IgD-negative memory B cell (primary cell): Measurements from ENCODE around the gene PKNOX2. TPM values are rescaled to one million over a fixed set of nuclear protein-coding genes. Genes with fewer than 3 reads are reported as not detected.

Experiments used
- H3K27ac Mint-ChIP-seq, 3 donors: one replicate each; pipeline ENCODE4 v1.8.0; 2020 to 2022; ENCODE audit warnings: mild to moderate bottlenecking in 3 of 3, mixed read lengths in 3 of 3, moderate library complexity in 1 of 3
- H3K27me3 Mint-ChIP-seq: one replicate; pipeline ENCODE4 v1.8.0; 2021; ENCODE audit warnings: mixed read lengths
- H3K36me3 Mint-ChIP-seq: one replicate; pipeline ENCODE4 v1.8.0; 2020; ENCODE audit warnings: mild to moderate bottlenecking, mixed read lengths
- H3K4me1 Mint-ChIP-seq, 3 donors: one replicate each; pipeline ENCODE4 v1.8.0; 2020 to 2022; ENCODE audit warnings: mixed read lengths in 3 of 3, mild to moderate bottlenecking in 1 of 3
- H3K4me3 Mint-ChIP-seq, 4 donors: one replicate each; pipeline ENCODE4 v1.8.0; 2020 to 2022; ENCODE audit warnings: mild to moderate bottlenecking in 4 of 4, mixed read lengths in 4 of 4, moderate library complexity in 3 of 4
- H3K9me3 Mint-ChIP-seq, 3 donors: one replicate each; pipeline ENCODE4 v1.8.0; 2020 to 2021; ENCODE audit warnings: mixed read lengths in 3 of 3, mild to moderate bottlenecking in 1 of 3
- polyA plus RNA-seq: library from polyadenylated mRNA; unstranded; fragments of 300-500 nt; fragmentation: Illumina TruSeq; gene quantifications from one replicate; pipeline ENCODE4 v1.2.3, GENCODE V29; 2021

Gene PKNOX2
- polyA plus RNA-seq, 1 donor from 2014 or later = not detected

- peaks cover 42% of the 10 kb centered on the region for H3K27me3 Mint-ChIP-seq
- H3K36me3 Mint-ChIP-seq = no peaks in the 10 kb centered on the region
- no peak overlapping the region for H3K27ac Mint-ChIP-seq
- H3K4me3 Mint-ChIP-seq = no peak overlapping the region
- H3K4me1 Mint-ChIP-seq = peaks cover 0 to 2% (median 0%) of the 10 kb centered on the region in 3 donors
- H3K9me3 Mint-ChIP-seq = peaks cover 0 to 3% (median 0%) of the 10 kb centered on the region in 3 donors
Observed at GRCh38 chr11:125174686-125175085, 10.1 kb downstream of the PKNOX2 start.

GRCh38 chr11:125175166-125175565, 10.6 kb downstream of the PKNOX2 start:
- Mint-ChIP-seq H3K4me1 (peaks cover 0 to 2% (median 0%) of the 10 kb centered on the region in 3 donors), H3K36me3 (no peaks in the 10 kb centered on the region), H3K27me3 (peaks cover 39% of the 10 kb centered on the region), H3K9me3 (peaks cover 0 to 4% (median 0%) of the 10 kb centered on the region in 3 donors), H3K4me3 (no peak overlapping the region), H3K27ac (no peak overlapping the region)

- H3K27ac Mint-ChIP-seq = no peak overlapping the region
- H3K36me3 Mint-ChIP-seq = no peaks in the 10 kb centered on the region
- peaks cover 0 to 2% (median 0%) of the 10 kb centered on the region in 3 donors for H3K4me1 Mint-ChIP-seq
- no peak overlapping the region for H3K4me3 Mint-ChIP-seq
- peaks cover 0 to 5% (median 0%) of the 10 kb centered on the region in 3 donors for H3K9me3 Mint-ChIP-seq
- H3K27me3 Mint-ChIP-seq = peaks cover 36% of the 10 kb centered on the region
Observed at GRCh38 chr11:125175896-125176575, 11.5 kb downstream of the PKNOX2 start.

GRCh38 chr11:125176866-125177265, 12.3 kb downstream of the PKNOX2 start:
- no peak overlapping the region for H3K27ac Mint-ChIP-seq
- no peak overlapping the region for H3K4me3 Mint-ChIP-seq
- no peaks in the 10 kb centered on the region for H3K36me3 Mint-ChIP-seq
- peaks cover 0 to 2% (median 0%) of the 10 kb centered on the region in 3 donors for H3K4me1 Mint-ChIP-seq
- H3K9me3 Mint-ChIP-seq = peaks cover 0 to 5% (median 0%) of the 10 kb centered on the region in 3 donors
- peaks cover 31% of the 10 kb centered on the region for H3K27me3 Mint-ChIP-seq

- Mint-ChIP-seq H3K4me3 (no peak overlapping the region), H3K36me3 (no peaks in the 10 kb centered on the region), H3K4me1 (peaks cover 0 to 2% (median 0%) of the 10 kb centered on the region in 3 donors), H3K27me3 (peaks cover 33% of the 10 kb centered on the region), H3K9me3 (peaks cover 0 to 5% (median 0%) of the 10 kb centered on the region in 3 donors), H3K27ac (no peak overlapping the region)
Observed at GRCh38 chr11:125177543-125177942, 13.0 kb downstream of the PKNOX2 start.

GRCh38 chr11:125179346-125179745, 14.8 kb downstream of the PKNOX2 start:
- Mint-ChIP-seq H3K4me1 (peaks cover 0 to 2% (median 0%) of the 10 kb centered on the region in 3 donors), H3K27ac (no peak overlapping the region), H3K36me3 (no peaks in the 10 kb centered on the region), H3K4me3 (no peak overlapping the region), H3K9me3 (peaks cover 0 to 5% (median 0%) of the 10 kb centered on the region in 3 donors), H3K27me3 (peaks cover 28% of the 10 kb centered on the region)

GRCh38 chr11:125179895-125180294, 15.3 kb downstream of the PKNOX2 start:
- H3K9me3 Mint-ChIP-seq = peaks cover 0 to 5% (median 0%) of the 10 kb centered on the region in 3 donors
- no peak overlapping the region for H3K4me3 Mint-ChIP-seq

GRCh38 chr11:125180413-125181305, 16.1 kb downstream of the PKNOX2 start:
- Mint-ChIP-seq H3K9me3 (peaks cover 0 to 5% (median 0%) of the 10 kb centered on the region in 3 donors), H3K36me3 (no peaks in the 10 kb centered on the region), H3K27ac (no peak overlapping the region), H3K4me3 (no peak overlapping the region), H3K27me3 (peaks cover 23% of the 10 kb centered on the region), H3K4me1 (peaks cover 0 to 2% (median 0%) of the 10 kb centered on the region in 3 donors)

More at GRCh38 chr11:125179895-125180294, 15.3 kb downstream of the PKNOX2 start:
- H3K27me3 Mint-ChIP-seq = peaks cover 26% of the 10 kb centered on the region
- no peak overlapping the region for H3K27ac Mint-ChIP-seq
- H3K36me3 Mint-ChIP-seq = no peaks in the 10 kb centered on the region
- H3K4me1 Mint-ChIP-seq = peaks cover 0 to 2% (median 0%) of the 10 kb centered on the region in 3 donors

GRCh38 chr11:125182573-125182972, 18.0 kb downstream of the PKNOX2 start:
- Mint-ChIP-seq H3K27me3 (peaks cover 18% of the 10 kb centered on the region), H3K36me3 (peaks cover 3% of the 10 kb centered on the region), H3K9me3 (peaks cover 0 to 6% (median 3%) of the 10 kb centered on the region in 3 donors), H3K4me3 (no peak overlapping the region), H3K27ac (no peak overlapping the region), H3K4me1 (no peaks in the 10 kb centered on the region)

- Mint-ChIP-seq H3K36me3 (peaks cover 3% of the 10 kb centered on the region), H3K27ac (no peak overlapping the region), H3K4me1 (no peaks in the 10 kb centered on the region), H3K27me3 (peaks cover 28% of the 10 kb centered on the region), H3K9me3 (peaks cover 0 to 5% (median 3%) of the 10 kb centered on the region in 3 donors), H3K4me3 (no peak overlapping the region)
Observed at GRCh38 chr11:125183641-125184040, 19.1 kb downstream of the PKNOX2 start.

- Mint-ChIP-seq H3K9me3 (peaks cover 2 to 11% (median 3%) of the 10 kb centered on the region in 3 donors), H3K36me3 (peaks cover 5% of the 10 kb centered on the region), H3K27ac (no peak overlapping the region), H3K4me3 (no peak overlapping the region), H3K4me1 (no peaks in the 10 kb centered on the region), H3K27me3 (peaks cover 43% of the 10 kb centered on the region)
Observed at GRCh38 chr11:125188021-125188420, 23.5 kb downstream of the PKNOX2 start.

- Mint-ChIP-seq H3K4me3 (no peak overlapping the region), H3K27ac (no peak overlapping the region), H3K27me3 (peaks cover 41% of the 10 kb centered on the region), H3K36me3 (peaks cover 5% of the 10 kb centered on the region), H3K4me1 (no peaks in the 10 kb centered on the region), H3K9me3 (peaks cover 3 to 15% (median 11%) of the 10 kb centered on the region in 3 donors)
Observed at GRCh38 chr11:125190566-125190965, 26.0 kb downstream of the PKNOX2 start.

- Mint-ChIP-seq H3K27me3 (peaks cover 38% of the 10 kb centered on the region), H3K4me3 (peak overlapping the region in 2 of 4 donors; percentile 17 to 52), H3K36me3 (peaks cover 2% of the 10 kb centered on the region), H3K4me1 (no peaks in the 10 kb centered on the region), H3K27ac (no peak overlapping the region), H3K9me3 (peaks cover 0 to 12% (median 11%) of the 10 kb centered on the region in 3 donors)
Observed at GRCh38 chr11:125192183-125192582, 27.6 kb downstream of the PKNOX2 start.

- Mint-ChIP-seq H3K4me1 (no peaks in the 10 kb centered on the region), H3K4me3 (no peak overlapping the region), H3K27ac (no peak overlapping the region), H3K27me3 (peaks cover 33% of the 10 kb centered on the region), H3K36me3 (peaks cover 2% of the 10 kb centered on the region), H3K9me3 (peaks cover 0 to 12% (median 11%) of the 10 kb centered on the region in 3 donors)
Observed at GRCh38 chr11:125192717-125193415, 28.3 kb downstream of the PKNOX2 start.

- peak overlapping the region in 1 of 4 donors; percentile 42 for H3K4me3 Mint-ChIP-seq
- peaks cover 28% of the 10 kb centered on the region for H3K27me3 Mint-ChIP-seq
- H3K27ac Mint-ChIP-seq = no peak overlapping the region
- peaks cover 0 to 12% (median 11%) of the 10 kb centered on the region in 3 donors for H3K9me3 Mint-ChIP-seq
- H3K4me1 Mint-ChIP-seq = no peaks in the 10 kb centered on the region
- H3K36me3 Mint-ChIP-seq = peaks cover 2% of the 10 kb centered on the region
Observed at GRCh38 chr11:125193416-125193726, 28.8 kb downstream of the PKNOX2 start.
